Activated T-helper 9 cell treated with anti-CD3 and anti-CD28 coated beads, Interleukin-2, amount 50 U/mL, for 16 hours (primary cell): ENCODE measurements around the gene EIF3C.
"Not testable (repeated sequence)": the region's sequence is repeated elsewhere in the genome, so short reads cannot be mapped to it uniquely, and the experiment has no call there.

Experiments
- DNase-seq: peaks from one replicate; pipeline ENCODE4 v3.0.0-alpha.2; 2020; ENCODE audit warnings: low read depth

Gene EIF3C, protein sequence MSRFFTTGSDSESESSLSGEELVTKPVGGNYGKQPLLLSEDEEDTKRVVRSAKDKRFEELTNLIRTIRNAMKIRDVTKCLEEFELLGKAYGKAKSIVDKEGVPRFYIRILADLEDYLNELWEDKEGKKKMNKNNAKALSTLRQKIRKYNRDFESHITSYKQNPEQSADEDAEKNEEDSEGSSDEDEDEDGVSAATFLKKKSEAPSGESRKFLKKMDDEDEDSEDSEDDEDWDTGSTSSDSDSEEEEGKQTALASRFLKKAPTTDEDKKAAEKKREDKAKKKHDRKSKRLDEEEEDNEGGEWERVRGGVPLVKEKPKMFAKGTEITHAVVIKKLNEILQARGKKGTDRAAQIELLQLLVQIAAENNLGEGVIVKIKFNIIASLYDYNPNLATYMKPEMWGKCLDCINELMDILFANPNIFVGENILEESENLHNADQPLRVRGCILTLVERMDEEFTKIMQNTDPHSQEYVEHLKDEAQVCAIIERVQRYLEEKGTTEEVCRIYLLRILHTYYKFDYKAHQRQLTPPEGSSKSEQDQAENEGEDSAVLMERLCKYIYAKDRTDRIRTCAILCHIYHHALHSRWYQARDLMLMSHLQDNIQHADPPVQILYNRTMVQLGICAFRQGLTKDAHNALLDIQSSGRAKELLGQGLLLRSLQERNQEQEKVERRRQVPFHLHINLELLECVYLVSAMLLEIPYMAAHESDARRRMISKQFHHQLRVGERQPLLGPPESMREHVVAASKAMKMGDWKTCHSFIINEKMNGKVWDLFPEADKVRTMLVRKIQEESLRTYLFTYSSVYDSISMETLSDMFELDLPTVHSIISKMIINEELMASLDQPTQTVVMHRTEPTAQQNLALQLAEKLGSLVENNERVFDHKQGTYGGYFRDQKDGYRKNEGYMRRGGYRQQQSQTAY

GRCh38 chr16:28711220-28712083 lies at the start of gene EIF3C:
TSS of gene EIF3C (plus strand) at chr16:28711464. CDS start at chr16:28711687, 223 bp downstream.
- DNase-seq = not testable (repeated sequence)

DNA sequence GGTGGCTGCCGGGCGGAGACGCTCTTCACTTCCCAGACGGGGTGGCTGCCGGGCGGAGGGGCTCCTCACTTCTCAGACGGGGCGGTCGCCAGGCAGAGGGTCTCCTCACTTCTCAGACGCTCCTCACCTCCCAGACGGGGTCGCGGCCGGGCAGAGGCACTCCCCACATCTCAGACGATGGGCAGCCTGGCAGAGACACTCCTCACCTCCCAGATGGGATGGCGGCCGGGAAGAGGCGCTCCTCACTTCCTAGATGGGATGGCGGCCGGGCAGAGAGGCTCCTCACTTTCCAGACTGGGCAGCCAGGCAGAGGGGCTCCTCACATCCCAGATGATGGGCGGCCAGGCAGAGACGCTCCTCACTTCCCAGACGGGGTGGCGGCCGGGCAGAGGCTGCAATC lies 45.0 kb upstream of the EIF3C start:
- DNase-seq = not testable (repeated sequence)

DNA sequence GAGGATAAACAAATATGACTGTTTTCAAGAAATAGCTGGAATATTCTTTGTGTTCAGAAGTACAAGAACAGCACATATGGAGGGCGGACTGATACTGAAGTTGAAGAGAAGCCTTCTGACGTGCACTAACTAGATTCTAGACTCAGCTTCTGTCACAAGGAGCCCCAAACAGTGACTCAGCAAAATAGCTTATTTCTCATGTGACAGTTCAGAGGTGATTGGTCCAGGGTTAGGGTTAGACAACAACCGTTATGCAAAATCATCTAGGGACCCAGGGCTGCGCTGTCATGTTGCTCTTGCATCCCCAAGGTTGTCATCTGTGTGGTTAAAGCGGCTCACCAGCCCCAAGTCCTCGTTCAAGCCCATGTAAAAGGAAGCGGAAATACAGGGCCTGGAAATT lies 43.8 kb upstream of the EIF3C start:
- DNase-seq = not testable (repeated sequence)

DNA sequence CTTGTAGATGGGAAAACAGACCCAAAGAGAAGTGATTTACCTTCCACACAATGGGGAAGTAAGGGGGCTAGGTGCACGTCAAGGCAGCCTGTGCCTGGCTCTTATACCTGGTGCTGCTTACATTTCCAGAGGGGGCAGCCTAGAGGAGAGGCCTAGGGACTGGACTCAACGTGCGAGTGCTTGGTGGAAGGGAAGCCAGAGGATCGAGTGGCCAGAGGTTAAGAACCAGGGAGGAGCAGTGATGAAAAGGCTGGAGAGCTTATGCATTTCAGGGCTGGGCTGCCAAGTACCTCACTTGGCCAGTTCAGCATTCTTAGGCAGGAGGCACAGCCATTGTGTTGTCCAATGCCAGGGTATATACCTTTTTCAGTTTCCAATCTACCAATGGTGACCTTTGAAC lies 43.1 kb upstream of the EIF3C start:
- DNase-seq = not testable (repeated sequence)

DNA sequence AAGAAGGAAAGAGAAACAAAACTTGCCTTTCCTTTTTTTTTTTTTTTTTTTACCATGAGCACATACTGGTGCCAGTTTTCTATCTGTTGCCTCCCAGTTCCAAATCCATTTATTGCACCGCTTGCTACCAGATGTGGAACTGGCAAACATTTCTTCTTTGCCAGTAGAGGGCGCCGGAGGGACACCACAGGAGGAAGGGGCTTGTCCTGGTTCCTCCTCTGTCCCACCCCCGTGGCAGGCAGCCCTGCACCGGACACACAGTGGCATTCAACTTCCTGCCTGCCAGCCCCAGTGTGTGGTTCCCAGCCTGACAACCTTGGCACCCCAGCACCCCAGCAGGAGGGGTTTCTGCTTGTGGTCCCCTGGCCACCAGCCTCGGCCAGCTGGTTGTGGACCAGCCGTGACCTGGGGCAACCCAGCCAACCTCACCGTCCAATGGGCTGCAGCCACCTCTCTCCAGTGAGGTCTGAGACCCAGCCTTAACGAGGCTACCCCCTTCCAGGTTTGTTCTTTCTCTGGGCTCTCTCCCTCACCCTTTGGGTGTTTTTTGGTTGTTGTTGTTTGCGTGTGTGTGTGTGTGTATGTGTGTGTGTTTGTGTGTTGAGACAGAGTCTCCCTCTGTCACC lies 22.8 kb upstream of the EIF3C start:
- not testable (repeated sequence) for DNase-seq

DNA sequence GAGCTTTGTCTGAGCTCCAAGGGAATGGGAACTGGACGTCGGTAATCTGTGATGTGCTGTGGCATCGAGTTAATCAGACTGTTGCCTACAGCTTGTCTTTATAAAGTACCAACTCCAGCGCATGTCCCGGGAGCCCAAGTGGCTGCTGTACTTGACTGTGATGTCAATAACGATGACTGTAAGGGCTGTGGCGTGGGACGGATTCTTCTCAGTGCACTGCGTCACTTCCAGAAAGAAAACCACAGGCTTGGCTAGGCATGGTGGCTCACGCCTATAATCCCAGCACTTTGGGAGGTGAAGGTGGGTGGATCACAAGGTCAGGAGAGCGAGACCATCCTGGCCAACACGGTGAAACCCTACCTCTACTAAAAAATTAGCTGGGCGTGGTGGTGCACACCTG lies 21.8 kb upstream of the EIF3C start:
- DNase-seq = not testable (repeated sequence)

DNA sequence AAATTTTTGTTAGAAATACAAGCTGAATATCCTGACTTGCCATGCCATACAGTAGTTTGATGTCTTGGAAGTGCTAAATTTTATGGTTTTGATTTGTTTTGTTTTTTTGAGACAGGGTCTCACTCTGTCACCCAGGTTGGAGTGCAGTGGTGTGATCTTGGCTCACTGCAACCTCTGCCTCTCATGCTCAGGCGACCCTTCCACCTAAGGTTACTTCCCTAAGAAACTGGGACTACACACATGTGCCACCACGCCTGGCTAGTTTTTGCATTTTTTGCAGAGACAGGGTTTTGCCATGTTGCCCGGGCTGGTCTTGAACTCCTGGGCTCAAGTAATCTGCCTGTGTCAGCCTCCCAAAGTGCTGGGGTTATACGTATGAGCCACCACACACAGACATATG lies 19.5 kb upstream of the EIF3C start:
- not testable (repeated sequence) for DNase-seq

- DNase-seq = not testable (repeated sequence)
These were observed 17.9 kb upstream of the EIF3C start for GRCh38 chr16:28693257-28693950.

DNA sequence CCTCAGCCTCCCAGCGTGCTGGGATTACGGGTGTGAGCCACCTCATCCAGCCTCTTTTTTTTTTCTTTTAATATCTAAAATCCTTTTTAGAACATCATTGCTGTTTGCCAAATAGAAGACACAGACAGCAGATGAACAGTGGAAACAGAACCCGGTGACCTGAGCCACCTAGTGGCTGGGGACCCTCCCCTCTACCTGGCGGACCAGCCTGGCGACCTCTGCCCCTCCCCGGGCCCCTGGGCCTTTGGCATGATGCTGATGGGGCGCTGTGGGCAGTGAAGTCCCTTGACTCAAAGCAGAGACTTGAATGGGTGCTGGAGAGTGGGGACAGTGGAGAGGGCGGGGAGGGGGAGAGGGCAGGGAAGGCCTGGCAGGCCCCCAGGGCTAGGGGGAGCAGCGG lies 11.5 kb upstream of the EIF3C start:
- not testable (repeated sequence) for DNase-seq

DNA sequence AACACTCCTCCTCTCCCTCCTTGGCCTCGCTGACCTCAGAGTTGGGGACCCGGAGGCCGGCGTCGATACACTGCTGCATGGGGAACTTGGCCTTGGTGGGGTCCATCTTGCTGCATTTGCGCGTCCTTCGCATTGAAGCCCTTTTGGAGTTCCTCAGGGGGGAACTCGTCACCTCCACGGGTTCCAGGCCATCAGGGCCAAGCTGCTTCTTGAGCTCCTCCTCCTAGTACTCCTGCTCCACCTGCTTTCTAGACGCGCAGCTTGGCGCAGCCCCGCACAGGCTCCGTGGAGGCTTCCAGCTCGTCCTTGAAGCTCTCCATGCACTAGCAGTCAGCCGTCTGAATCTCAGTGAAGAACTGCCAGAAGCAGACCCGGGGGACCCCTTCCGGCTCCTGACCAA lies 10.9 kb upstream of the EIF3C start:
- DNase-seq = not testable (repeated sequence)

DNA sequence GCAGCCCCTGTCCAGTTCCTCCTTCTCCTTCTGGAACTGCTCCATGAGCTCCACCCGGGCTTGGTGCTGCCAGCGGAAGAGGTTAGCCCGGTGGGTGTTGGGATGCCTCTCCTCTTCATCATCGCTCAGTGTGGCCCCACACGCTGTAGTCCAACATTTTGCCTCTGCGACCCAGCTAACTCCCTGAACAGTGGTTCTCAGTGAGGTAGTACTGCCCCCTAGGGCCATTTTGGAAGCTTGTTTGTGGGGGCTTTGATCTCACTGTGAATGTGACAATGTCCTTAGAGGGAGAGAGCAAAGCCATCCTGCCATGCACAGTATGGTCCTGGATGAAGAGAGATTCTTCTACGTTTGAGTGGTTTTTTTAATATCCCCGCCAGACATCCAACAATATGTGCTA lies 9.9 kb upstream of the EIF3C start:
- DNase-seq = not testable (repeated sequence)

- DNase-seq = not testable (repeated sequence)
These were observed 7.0 kb upstream of the EIF3C start for GRCh38 chr16:28704246-28704645.

DNA sequence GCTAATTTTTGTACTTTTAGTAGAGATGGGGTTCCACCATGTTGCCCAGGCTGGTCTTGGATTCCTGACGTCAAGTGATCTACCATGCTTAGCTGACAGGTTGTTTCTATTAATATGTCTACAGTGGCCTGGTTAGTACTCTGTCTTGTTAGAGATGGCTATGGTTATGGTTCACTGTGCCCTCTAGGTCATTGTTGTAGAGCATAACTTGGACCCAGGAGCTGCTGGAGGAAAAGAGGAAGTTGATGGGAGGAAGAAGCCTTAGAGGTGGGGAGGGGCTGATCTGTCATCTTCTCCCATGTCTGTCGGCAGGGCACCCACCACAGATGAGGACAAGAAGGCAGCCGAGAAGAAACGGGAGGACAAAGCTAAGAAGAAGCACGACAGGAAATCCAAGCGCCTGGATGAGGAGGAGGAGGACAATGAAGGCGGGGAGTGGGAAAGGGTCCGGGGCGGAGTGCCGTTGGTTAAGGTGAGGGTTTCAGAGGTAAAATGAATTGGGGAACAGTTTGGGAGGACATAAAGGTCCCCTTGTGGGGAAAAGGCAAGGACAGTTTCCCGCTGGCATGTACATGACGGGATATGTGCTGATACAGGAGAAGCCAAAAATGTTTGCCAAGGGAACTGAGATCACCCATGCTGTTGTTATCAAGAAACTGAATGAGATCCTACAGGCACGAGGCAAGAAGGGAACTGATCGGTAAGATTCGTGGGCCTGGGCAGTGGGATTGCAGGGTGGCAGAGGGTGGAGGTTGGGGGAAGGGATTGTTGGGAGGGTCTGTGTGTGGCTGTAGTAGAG lies 11.8 kb downstream of the EIF3C start:
- DNase-seq = not testable (repeated sequence)

DNA sequence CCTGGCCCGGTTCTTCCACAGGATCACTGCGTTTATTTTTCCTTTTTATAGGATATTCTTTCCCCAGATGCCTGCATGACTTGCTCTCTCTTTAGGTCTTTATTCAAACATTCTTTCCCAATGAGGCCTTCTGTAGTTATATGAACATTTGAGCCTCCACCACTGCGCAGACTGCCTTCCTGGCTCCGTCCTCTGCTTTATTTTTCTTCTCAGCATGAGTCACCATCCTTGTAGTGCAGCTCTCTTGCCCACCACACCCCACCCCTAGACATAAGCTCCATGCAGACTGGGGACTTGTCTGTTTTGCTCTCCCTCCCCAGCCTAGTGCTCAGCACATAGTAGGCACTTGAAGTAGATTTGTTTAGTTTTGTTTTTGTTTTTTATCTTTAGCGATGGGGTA lies 20.0 kb downstream of the EIF3C start:
- DNase-seq = not testable (repeated sequence)

DNA sequence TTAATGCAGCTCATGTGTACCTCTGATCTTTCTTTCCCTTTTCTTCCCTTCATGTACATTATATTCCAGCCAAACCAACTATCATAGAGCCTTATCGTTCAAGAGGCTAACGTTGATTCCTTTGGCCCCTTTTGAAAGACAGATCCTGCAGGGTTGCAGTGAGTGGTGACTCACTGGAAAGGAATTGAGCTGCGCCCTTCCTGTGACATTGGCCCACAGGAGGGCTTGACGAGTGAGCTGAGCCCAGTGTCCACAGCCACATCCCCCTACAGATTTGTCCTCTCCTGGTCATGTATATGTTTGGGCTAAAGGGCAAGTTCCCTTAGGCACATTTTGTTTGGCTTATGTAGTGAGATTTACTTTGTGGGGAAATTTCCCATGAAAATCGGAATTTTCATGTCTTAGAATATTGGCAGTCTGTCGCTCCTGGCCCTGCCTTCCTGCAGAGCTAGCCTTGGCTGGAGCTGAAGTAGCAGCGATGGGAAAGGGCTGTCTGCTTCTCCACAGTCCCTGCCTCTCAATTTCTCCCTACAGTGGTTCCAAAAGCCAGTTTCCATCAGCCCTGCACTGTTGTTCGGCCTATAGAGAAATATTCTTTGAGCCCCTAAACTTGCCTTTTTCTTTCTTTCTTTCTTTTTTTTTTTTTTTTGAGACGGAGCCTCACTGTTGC lies 21.3 kb downstream of the EIF3C start:
- not testable (repeated sequence) for DNase-seq

DNA sequence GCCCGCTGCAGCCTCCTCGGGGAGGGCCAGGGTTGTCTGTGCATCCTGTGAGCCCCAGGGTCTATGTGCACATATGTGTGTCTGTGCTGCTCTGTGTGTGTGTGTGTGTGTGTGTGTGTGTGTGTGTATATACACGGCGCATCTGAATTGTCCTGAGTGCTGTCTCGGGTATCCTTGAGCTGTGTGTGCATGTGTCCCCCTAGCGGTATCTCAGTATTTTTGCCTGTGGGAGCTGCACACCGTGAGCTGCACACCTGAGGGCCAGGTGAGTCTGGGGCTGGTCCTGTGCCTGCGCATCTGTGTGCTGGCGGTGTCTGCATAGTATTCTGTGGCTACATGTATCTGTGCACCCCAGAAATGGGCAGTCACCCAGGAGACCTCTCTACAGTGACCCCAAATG lies 28.5 kb downstream of the EIF3C start:
- not testable (repeated sequence) for DNase-seq

DNA sequence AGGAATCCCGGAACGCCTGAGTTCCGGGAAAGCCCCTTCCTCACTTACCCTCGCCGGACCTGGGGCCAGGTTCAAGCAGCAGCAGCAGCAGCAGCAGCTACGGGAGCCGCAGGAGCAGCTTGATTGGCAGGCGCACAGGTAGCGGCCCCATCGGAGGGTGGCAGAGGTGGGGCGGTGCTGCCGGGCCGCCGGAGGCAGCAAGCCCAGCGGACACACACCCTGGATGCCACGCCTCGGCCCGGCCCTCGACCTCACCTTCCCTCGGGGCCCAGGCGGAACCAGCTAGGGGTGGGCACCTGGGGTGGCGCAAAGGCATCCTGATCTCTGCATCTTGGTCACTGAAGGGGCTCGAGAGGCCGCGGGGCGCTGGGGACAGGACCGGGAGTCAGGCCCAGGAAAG lies 29.4 kb downstream of the EIF3C start:
- not testable (repeated sequence) for DNase-seq

DNA sequence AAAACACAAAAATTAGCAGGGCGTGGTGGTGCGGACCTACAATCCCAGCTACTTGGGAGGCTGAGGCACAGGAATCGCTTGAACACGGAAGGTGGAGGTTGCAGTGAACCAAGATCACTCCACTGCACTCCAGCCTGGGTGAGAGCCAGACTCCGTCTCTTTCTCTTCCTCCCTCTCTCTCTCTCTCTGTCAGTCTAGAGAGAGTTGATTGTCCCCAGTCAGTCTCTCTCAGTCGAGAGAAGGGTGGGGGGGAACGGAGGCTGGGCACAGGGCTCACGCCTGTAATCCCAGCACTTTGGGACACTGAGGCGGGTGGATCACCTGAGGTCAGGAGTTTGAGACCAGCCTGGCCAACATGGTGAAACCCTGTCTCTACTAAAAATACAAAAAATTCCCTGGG lies 30.0 kb downstream of the EIF3C start:
- not testable (repeated sequence) for DNase-seq

- DNase-seq = not testable (repeated sequence)
These were observed 35.5 kb downstream of the EIF3C start for GRCh38 chr16:28746618-28747350.
